Upper lobe of left lung (tissue), 6 donors: ENCODE measurements around the gene PHF21A. TPM values are rescaled to one million over a fixed set of nuclear protein-coding genes. Genes with fewer than 3 reads are reported as not detected.

Experiments
- ATAC-seq, 2 donors: fragments of 200-7000 bp; cut with Tn5 transposase; one replicate each; pipeline ENCODE4 v1.9.1; 2022; ENCODE audit warnings: mild to moderate bottlenecking in 2 of 2, moderate library complexity in 2 of 2; ENCODE audit not compliant: low FRiP score in 2 of 2
- DNase-seq, 2 donors: peaks; one replicate each; pipeline ENCODE4 v3.0.0-alpha.2; 2019 to 2020
- H3K27ac ChIP-seq, 4 donors: fragments of 200-600 bp; sonication (generic); one replicate each; pipeline ENCODE4 v1.5.1; 2016 to 2019
- H3K27me3 ChIP-seq, 4 donors: fragments of 200-600 bp; sonication (generic); one replicate each; pipeline ENCODE4 v1.5.1; 2017 to 2019
- H3K36me3 ChIP-seq, 4 donors: fragments of 200-600 bp; sonication (generic); one replicate each; pipeline ENCODE4 v1.5.1; 2016 to 2019
- H3K4me1 ChIP-seq, 4 donors: fragments of 200-600 bp; sonication (generic); one replicate each; pipeline ENCODE4 v1.5.1; 2018 to 2019
- H3K4me3 ChIP-seq, 4 donors: fragments of 200-600 bp; sonication (generic); one replicate each; pipeline ENCODE4 v1.5.1; 2017 to 2019; ENCODE audit warnings: mild to moderate bottlenecking in 2 of 4, moderate library complexity in 1 of 4
- H3K9me3 ChIP-seq, 4 donors: fragments of 200-600 bp; sonication (generic); one replicate each; pipeline ENCODE4 v1.5.1; 2018 to 2019
- CTCF ChIP-seq, 6 experiments: fragments of 450-650 bp in 4 of 6; fragments of 200-600 bp in 2 of 6; sonication (generic) in 2 of 6; IDR thresholded peaks; one replicate each; pipeline ENCODE4 v1.5.1; 2016 to 2019; ENCODE audit warnings: antibody characterized with exemption in 6 of 6
- EP300 ChIP-seq, 4 donors: sonication (generic); formaldehyde crosslinking; IDR thresholded peaks; one replicate each; pipeline ENCODE4 v1.5.1; 2017; ENCODE audit warnings: antibody characterized with exemption in 4 of 4, control low read depth in 2 of 4
- POLR2A ChIP-seq, 4 donors: fragments of 450-650 bp; IDR thresholded peaks; one replicate each; pipeline ENCODE4 v1.5.1; 2016 to 2017; ENCODE audit warnings: antibody characterized with exemption in 4 of 4, mild to moderate bottlenecking in 2 of 4
- POLR2AphosphoS5 ChIP-seq, 2 donors: sonication (generic); formaldehyde crosslinking; IDR thresholded peaks; one replicate each; pipeline ENCODE4 v1.5.1; 2017; ENCODE audit warnings: antibody characterized with exemption in 2 of 2
- WGBS, 2 donors: methylation state at CpG; one replicate each; pipeline ENCODE4 v1.1.5; 2017 to 2018; 5-methylcytosine and 5-hydroxymethylcytosine counted together
- total RNA-seq, 6 donors: library from RNA; depleted of rRNA in 4 of 6; stranded (reverse); fragments of >200 nt in 4 of 6; gene quantifications; one replicate each; pipeline versions ENCODE4 v1.1.0 to v1.2.1, GENCODE V29; 2016 to 2021
- donor health status: DM: no; HTN: no; CAD: no; lungs with moderate emphysema.
- donor health status: DM: no; HTN: yes; CAD: no; lungs with severe emphysema.

The PHF21A gene
- total RNA-seq, 6 donors from 2014 or later: 21.1 to 99.5 (median 52.2) TPM

- WGBS, 2 donors: 91% methylated on average over 4 of the region's 4 CpGs
- H3K9me3 ChIP-seq: no peaks in the 10 kb centered on the region
- H3K4me1 ChIP-seq: no peaks in the 10 kb centered on the region
- no peak for TF ChIP-seq CTCF (IDR thresholded peaks at IDR 0.05)
- no peak for TF ChIP-seq EP300 (IDR thresholded peaks at IDR 0.05)
- TF ChIP-seq POLR2AphosphoS5 (IDR thresholded peaks at IDR 0.05): no peak
- no peak for TF ChIP-seq POLR2A (IDR thresholded peaks at IDR 0.05)
- no peak for DNase-seq
- no peak overlapping the region for H3K4me3 ChIP-seq
- no peak overlapping the region for H3K27ac ChIP-seq
- ATAC-seq: no peak
- peaks cover 7 to 80% (median 23%) of the 10 kb centered on the region in 4 donors for H3K36me3 ChIP-seq
- no peaks in the 10 kb centered on the region for H3K27me3 ChIP-seq
Observed at GRCh38 chr11:45973601-45974000, 147.7 kb downstream of the PHF21A start.

GRCh38 chr11:45968901-45969300, 152.4 kb downstream of the PHF21A start:
- DNase-seq: no peak
- no peak for TF ChIP-seq EP300 (IDR thresholded peaks at IDR 0.05)
- H3K4me3 ChIP-seq: no peak overlapping the region
- no peaks in the 10 kb centered on the region for H3K9me3 ChIP-seq
- H3K36me3 ChIP-seq: peaks cover 19 to 83% (median 40%) of the 10 kb centered on the region in 4 donors
- no peak overlapping the region for H3K27ac ChIP-seq
- no peaks in the 10 kb centered on the region for H3K4me1 ChIP-seq
- WGBS, 2 donors: 89 to 95% methylated on average over 2 of the region's 2 CpGs
- no peaks in the 10 kb centered on the region for H3K27me3 ChIP-seq
- ATAC-seq: no peak

GRCh38 chr11:45967506-45967905, 153.7 kb downstream of the PHF21A start:
- 88% methylated on average over 2 of the region's 2 CpGs for WGBS, 2 donors
- no peak for TF ChIP-seq POLR2A (IDR thresholded peaks at IDR 0.05)
- peaks cover 19 to 74% (median 40%) of the 10 kb centered on the region in 4 donors for H3K36me3 ChIP-seq

GRCh38 chr11:45964911-45965389, 156.3 kb downstream of the PHF21A start:
- no peak overlapping the region for H3K4me3 ChIP-seq
- H3K27ac ChIP-seq: peak overlapping the region in 1 of 4 donors; percentile 9
- no peaks in the 10 kb centered on the region for H3K9me3 ChIP-seq
- TF ChIP-seq POLR2A (IDR thresholded peaks at IDR 0.05) (no peak), EP300 (IDR thresholded peaks at IDR 0.05) (no peak), CTCF (IDR thresholded peaks at IDR 0.05) (peak; percentile 71 to 93 (median 86))
- H3K27me3 ChIP-seq: no peaks in the 10 kb centered on the region
- peaks cover 16 to 72% (median 31%) of the 10 kb centered on the region in 4 donors for H3K36me3 ChIP-seq
- ATAC-seq (peak; percentile 91 to 93), DNase-seq (peak in 1 of 2 donors; percentile 64)
- WGBS, 2 donors: 23% methylated on average over 8 to 9 of the region's 9 CpGs
- no peaks in the 10 kb centered on the region for H3K4me1 ChIP-seq

More at GRCh38 chr11:45967506-45967905, 153.7 kb downstream of the PHF21A start:
- DNase-seq: no peak
- Histone ChIP-seq H3K4me1 (no peaks in the 10 kb centered on the region), H3K27me3 (no peaks in the 10 kb centered on the region), H3K27ac (no peak overlapping the region), H3K9me3 (no peaks in the 10 kb centered on the region), H3K4me3 (no peak overlapping the region)
- no peak for ATAC-seq

GRCh38 chr11:45961751-45962240, 159.5 kb downstream of the PHF21A start:
- Histone ChIP-seq H3K36me3 (peaks cover 5 to 41% (median 10%) of the 10 kb centered on the region in 4 donors), H3K27ac (no peak overlapping the region), H3K27me3 (no peaks in the 10 kb centered on the region), H3K4me1 (no peaks in the 10 kb centered on the region), H3K9me3 (no peaks in the 10 kb centered on the region), H3K4me3 (no peak overlapping the region)
- DNase-seq (no peak), ATAC-seq (no peak)
- no peak for TF ChIP-seq EP300 (IDR thresholded peaks at IDR 0.05)
- TF ChIP-seq POLR2AphosphoS5 (IDR thresholded peaks at IDR 0.05): no peak
- no peak for TF ChIP-seq POLR2A (IDR thresholded peaks at IDR 0.05)
- TF ChIP-seq CTCF (IDR thresholded peaks at IDR 0.05): no peak
- 75% methylated on average over 7 of the region's 7 CpGs for whole genome bisulfite sequencing, 2 donors
